HG03457 (cell line): Measurements from ENCODE around the gene ACOXL.

Experiments used
- ATAC-seq: cut with Tn5 transposase; IDR thresholded peaks from one replicate; pipeline ENCODE4 v1.9.1; 2021; ENCODE audit warnings: moderate number of reproducible peaks; ENCODE audit not compliant: unreplicated experiment

The ACOXL gene

DNA sequence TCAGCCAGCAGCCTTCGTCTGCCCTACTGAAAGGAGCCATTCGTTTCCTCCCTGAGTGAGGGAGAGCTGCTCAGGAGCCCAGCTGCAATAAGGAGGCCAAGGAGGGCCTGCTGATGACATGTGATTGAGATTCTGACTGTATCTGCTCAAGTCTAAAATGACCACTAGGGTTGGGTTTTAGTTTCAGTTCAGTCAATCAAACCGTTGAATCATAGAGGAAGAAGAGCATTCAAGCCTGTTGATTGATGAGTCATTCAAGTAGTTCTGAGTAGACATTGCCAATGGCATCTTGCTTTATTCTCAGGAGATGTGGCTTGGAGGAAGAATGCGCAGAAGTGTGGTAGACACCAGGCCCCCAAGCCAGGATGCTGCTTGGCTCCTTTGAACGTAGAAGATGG lies 368.4 kb downstream of the ACOXL start:
- ATAC-seq, result peak; percentile 83

- no peak for ATAC-seq
These were observed 369.2 kb downstream of the ACOXL start for GRCh38 chr2:111101592-111101991.

DNA sequence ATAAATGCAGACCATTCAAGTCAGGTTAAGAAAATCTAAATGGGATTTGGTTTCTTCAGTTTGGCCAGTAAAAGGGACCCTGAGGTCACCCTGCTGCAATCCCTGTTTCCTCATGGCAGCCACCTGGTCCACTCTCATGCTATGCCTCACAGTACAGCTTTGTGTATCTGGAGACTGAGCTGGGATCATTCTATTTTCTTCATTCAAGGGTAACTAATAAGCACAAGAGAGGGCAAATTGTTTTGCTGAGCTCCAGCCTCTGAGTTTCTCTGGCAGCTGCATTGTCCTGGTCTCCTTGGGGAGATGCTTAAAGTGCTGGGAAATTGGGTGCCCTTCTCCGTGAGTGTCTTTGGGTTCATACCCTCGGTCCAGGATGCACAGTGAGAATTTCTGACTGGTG lies 369.8 kb downstream of the ACOXL start:
- ATAC-seq, result no peak

DNA sequence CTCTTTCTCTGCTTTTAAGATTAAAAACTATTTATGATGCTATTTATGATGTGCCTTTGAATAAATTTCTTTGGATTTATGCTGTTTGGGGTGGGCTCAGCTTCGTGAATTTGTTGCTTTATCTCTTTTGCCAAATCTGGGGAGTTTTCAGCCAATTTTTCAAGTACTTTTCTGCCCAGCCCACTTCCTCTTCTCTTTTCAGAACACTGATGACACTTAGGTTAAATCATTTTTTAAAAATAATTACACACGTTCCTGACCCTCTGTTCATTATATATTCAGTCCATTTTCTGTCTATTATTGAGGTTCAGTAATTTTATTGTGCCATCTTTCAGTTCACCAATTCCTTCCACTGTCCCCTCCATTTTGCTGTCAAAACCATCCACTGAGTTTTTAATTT lies 373.6 kb downstream of the ACOXL start:
- ATAC-seq, result no peak

- no peak for ATAC-seq
These were observed 374.3 kb downstream of the ACOXL start for GRCh38 chr2:111106706-111107105.

DNA sequence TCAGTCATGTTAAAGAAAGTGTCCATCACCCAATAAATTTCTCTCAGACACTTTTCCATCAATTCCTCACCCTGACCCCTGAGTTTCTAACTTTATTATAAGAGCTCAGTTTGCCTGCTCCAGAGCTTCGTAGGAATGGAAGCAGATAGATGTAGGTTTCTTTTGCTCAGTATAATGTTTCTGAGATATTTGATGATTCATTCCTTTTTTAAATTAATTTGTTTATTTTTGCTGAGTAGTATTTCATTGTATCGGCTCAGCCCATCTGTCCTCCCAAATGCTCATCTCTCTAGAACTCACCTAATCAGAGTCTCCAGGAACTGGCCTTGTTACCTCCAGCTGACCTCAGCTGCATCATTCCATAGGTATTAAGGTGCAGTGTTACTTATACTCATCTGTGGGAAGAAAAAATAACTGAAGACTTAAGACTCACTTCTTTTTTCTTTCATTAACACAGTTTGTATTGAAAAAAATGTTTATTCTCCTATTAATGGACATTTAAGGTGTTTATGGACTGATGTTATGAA lies 376.4 kb downstream of the ACOXL start:
- no peak for ATAC-seq

DNA sequence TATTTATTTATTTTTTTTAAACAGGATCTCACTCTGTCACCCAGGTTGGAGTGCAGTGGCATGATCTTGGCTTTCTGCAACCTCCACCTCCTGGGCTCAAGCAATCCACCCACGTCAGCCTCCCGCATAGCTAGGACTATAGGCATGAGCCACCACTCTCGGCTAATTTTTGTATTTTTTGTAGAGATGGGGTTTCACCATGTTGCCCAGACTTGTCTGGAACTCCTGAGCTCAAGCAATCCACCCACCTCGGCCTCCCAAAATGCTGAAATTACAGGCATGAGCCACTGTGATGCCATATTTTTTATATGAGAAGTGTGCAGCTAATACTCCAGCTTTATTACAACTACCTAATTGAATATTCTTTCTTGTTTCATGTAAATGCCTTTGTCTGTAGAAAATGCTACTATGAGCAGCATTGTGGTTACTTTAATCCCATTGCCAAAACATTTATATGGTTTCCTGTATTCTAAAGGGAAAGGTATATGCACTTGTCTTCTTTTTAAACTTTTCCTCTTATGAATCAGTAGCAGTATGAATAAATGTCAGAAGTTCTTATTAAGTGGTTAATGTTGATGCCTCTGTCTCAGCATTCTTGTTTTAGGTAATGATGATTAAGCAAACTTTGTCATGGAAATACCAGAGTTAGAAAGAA lies 378.9 kb downstream of the ACOXL start:
- ATAC-seq, result no peak

DNA sequence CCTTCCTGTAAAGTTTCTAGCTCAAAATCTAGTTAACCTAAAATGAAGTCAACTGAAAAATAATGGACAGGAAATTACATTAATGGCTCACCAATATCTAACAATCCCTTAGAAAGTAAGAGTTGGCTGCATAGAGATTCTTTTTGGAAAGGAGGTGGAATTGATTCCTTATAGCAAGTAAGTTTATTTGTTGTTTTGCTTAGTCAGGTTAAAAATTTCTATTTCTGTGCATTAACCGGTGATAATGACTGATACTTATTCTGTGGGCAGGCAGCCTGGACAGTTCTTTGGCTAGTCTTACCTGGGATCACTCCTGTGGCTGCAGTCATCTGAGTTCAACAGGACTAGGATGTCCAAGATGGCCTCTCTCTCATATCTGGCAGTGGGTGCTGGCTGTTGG lies 381.5 kb downstream of the ACOXL start:
- ATAC-seq, result no peak

DNA sequence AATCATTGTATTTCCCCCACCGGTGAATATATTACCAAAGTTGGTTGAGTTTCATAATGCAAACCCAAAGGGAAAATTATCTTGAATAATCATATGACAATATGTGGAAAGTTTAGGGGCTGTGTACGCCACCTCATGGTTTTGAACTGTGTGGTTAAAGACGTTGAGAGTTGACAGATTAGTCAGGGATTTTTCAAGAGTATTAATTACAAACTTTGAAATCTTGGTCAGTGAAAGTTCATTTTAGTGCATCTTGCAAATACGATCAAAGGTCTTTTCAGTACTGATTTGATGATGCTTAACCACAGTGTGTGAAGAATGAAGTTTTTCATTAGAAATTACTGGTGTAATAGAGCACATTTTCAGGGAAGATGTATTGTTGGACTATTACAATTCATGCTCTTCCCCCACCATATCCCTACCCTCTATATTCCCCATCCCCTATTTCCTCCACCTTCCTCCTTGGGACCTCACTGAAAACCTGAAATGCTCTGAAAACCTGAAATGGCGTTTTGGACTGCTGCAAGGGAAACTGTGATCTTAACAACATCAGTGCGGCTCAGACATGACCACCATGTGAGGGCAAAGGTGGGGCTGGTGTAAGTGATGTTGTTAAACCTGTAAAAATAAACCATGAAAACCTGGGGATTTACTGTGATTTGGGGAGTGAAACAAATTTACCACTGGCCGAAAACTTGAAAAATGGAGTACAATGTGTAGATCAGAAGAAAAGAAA lies 383.8 kb downstream of the ACOXL start:
- ATAC-seq, result no peak

DNA sequence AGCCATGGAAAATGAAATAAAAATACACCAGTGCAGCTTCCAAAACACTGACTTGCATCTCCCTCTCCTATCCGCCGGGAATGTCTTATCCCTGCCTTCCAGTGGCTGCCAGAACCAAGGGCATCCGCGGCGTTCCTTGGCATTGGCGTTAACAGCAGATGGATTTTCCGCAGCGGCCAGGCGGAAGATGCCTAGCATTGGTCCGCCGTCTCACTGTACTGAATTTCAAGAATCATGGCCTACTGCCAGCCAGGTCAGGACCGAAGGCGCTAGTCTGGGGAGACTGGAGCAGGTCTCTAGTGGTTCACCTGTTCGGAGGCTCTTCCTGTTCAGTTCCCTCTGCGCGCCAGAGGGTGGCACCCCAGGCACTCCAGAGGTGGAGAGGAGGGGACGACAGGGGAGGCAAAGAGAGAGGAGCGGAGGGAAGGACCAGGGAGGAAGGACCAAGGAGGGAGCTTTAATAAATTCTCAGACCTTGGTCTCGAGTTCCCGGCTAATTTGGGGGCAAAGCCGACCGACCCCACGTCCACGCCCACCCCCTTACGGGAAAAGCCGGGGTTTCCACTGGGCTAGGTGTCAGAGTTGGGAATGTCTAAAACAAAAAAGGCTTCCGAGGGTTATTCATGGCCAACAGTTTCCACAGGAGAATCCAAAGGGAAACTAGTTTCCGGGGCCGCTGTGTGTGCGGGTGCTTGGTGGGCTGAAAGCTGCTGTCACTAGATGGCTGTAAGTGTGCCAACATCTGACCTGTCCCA lies 384.6 kb downstream of the ACOXL start:
- no peak for ATAC-seq

DNA sequence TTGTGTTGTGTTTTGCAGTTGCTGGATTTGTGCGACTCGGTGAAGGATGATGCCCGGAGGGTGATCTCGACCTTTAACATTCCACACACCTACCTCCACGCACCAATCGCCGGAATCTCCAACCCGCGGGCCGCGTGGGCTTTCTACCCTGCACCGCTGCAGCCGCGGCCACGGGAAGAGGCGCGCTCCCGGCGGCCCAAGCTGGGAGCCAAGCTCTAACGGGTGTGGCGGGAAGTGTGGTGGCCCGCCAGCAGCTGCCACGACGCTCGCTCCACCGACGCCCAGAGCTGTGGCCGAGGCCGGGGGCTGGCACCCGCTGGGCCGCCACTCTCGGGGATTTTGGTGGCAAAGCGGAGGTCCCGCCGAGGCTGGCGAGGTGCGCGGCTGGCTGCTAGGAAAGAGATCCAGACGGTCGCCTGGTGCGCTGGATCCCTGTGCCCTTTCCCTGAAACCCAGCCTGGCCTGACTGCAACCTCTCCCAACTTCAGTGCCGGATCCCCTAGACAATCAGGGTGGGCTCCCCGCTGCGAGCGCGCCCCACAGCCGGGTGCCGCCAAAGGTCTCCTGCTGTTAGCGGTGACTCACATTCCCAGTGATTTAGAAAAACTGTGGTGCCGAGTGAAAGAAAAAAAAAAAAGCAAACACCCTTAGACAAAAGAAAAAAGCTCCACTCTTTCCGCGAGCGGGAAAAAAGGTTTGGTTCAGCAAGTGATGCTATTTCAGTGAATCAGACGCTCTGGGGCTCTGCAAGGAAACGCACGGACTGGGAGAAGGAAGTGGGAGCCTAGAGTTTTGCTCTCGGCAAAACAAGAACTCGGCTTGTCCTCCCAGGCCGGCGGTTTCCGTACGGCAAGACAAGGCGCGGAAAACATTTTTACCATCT lies 385.5 kb downstream of the ACOXL start:
- no peak for ATAC-seq

- ATAC-seq, result no peak
These were observed 386.2 kb downstream of the ACOXL start for GRCh38 chr2:111118481-111118980.

DNA sequence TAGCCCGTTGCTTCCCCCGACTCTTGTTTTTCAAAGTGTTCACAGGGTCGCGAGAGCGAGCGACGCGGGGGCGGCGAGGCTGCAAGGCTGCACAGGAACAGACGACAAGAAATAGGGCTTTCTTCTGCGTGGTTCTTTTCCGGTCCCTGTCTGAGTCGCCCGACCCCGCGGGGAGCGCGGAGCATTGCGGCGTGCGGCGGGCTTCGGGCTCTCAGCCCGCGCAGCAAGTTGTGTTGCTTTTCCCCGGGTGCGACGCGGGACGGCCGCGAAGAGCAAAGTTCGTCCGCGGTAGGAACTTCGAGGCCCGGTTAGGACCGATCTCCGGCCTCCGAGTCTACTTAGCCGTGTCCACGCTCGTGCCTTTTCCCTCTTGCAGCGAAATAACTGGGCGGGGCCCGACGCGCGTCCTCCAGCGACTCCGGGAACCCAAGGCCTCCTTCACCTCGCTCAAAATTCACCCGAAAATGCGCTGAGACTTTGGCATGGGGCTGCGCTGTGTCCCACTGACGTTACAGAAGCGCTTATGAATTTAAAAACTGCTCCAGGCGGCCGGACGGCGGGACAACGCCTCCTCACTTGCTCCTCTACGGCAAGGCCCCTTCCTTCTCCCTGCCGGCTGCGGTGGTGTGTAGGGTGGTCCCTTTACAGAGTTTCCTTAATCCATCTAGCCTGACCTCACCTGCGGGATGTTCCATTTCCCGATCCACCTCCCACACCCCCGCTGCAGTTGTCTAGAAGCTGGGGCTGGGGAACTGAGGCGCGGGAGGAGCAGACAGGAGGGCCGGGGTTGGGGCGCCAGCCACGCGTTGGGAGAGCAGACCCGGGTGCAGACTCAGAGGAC lies 386.8 kb downstream of the ACOXL start:
- ATAC-seq, result no peak

GRCh38 chr2:111119822-111120252 lies 387.5 kb downstream of the ACOXL start:
- no peak for ATAC-seq

- peak; percentile 38 for ATAC-seq
These were observed 388.1 kb downstream of the ACOXL start, which contains the start of gene BCL2L11 for GRCh38 chr2:111120253-111121027. TSS of gene BCL2L11 (plus strand) at chr2:111120914. CDS start at chr2:111123746, 2,832 bp downstream.

DNA sequence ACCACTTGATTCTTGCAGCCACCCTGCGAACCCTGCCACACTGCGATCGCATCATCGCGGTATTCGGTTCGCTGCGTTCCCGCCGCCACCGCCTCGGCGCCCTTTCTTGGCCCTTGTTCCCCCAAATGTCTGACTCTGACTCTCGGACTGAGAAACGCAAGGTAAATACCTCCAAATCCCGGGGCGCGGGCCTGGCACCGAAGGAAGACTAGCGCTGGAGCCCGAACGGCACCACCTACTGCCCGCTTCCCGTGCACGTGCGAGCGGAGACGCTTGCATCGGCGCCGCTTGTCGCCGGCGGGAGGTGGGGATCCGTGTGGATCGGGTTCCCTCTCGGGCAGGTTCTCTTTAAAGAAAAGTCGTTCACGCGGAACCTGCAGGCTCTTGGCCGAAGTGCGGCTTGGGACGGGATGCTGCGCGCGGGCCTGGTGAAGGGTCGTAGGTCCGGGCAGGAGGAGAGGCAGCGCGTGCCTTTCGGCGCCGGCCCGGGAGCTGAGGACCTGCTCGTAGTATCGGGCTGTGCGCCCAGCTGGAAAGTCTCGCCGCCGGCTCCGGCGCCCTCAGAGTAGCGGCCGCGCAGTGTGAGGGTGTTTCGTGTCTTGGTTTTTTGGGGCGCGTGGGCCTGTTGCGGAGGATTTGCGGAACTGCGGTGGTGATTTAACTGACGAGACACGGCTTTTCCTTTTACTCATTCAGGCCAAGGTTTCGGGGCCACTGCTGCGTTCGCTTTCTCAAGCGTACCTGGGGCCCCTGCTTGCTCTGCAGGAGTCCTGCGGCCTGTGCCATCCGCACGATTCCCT lies 388.9 kb downstream of the ACOXL start:
- no peak for ATAC-seq

DNA sequence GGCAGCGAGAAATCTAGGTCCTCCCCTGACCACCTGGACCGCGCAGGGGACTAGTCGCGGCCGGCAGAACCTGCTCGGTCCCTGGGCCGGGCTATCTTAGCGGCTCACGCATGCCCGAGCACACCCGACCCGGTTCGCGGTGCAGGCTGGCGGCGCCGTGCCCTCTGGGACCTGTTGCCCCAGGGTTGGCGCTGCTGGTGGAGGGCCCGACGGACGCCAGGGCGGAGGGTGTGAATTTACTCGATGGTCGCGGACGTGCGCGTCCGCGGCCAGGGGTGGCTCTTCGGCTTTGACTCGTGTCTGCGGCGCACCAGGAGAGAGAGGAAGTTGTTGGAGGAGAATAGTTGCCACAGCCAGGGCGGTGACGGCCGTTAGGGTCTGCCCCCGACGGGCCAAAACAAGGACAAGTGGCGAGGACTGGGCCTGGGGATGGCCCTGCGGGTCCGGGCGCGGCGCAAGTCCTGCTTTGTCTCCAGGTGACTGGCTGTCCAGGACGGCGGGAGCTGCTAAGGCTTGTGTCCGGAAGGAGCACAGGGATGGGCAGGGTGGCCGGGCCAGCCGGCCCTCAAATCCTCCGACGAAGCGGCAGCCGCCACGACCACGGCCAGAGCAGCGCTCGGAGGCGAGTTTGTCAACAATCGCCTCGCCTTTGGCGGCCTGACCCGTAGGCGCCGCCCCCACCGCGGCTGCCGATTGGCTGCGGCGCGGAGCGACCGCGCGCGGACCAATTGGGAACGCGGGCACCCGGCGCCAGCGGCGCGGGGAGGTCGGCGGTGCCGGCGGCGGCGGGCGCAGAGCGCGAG lies 389.7 kb downstream of the ACOXL start:
- ATAC-seq, result no peak
